Stimulated activated CD8-positive, alpha-beta memory T cell treated with anti-CD3 and anti-CD28 coated beads, Interleukin-12 subunit alpha, Interleukin-12 subunit beta, amount 100 ng/mL, for 24 hours (primary cell): Measurements from ENCODE around the gene STUM.

Experiments
- DNase-seq: peaks from one replicate; pipeline ENCODE4 v3.0.0-alpha.2; 2020; ENCODE audit errors: extremely low read depth

STUM gene

GRCh38 chr1:226652613-226653012 lies 104.0 kb downstream of the STUM start:
- DNase-seq: no peak

GRCh38 chr1:226653311-226653921 lies 104.9 kb downstream of the STUM start:
- DNase-seq: no peak

GRCh38 chr1:226654046-226654667 lies 105.6 kb downstream of the STUM start:
- no peak for DNase-seq

- no peak for DNase-seq
These were observed 106.1 kb downstream of the STUM start for GRCh38 chr1:226654668-226655055.

- no peak for DNase-seq
These were observed 106.9 kb downstream of the STUM start for GRCh38 chr1:226655251-226656163.

- DNase-seq: no peak
These were observed 107.6 kb downstream of the STUM start for GRCh38 chr1:226656201-226656600.

GRCh38 chr1:226656601-226657277 lies 108.2 kb downstream of the STUM start:
- DNase-seq: no peak

- DNase-seq: no peak
These were observed 109.5 kb downstream of the STUM start for GRCh38 chr1:226657895-226658545.

GRCh38 chr1:226658546-226659125 lies 110.1 kb downstream of the STUM start:
- no peak for DNase-seq
